Activated T-cell treated with anti-CD3 and anti-CD28 coated beads, Interleukin-2, amount 50 U/mL, for 72 hours (primary cell): ENCODE measurements around the gene KIT. TPM values are rescaled to one million over a fixed set of nuclear protein-coding genes. Genes with fewer than 3 reads are reported as not detected.
A peak's percentile ranks its signal among the peaks of the same experiment; 100 is the strongest.
"Not testable (repeated sequence)": the region's sequence is repeated elsewhere in the genome, so short reads cannot be mapped to it uniquely, and the experiment has no call there.

Experiments
- ATAC-seq, 2 donors: fragments of 150-1000 bp; cut with Tn5 transposase; replicated peaks in 1 of 2; 2 replicates each; pipeline ENCODE4 v1.10.0; 2021; ENCODE audit warnings: moderate library complexity in 2 of 2, mild to moderate bottlenecking in 1 of 2
- DNase-seq, 2 donors: peaks; one replicate each; pipeline ENCODE4 v3.0.0; 2021 to 2022; ENCODE audit warnings: mixed read lengths in 1 of 2
- H3K27ac Mint-ChIP-seq: one replicate; pipeline ENCODE4 v1.8.0; 2022; ENCODE audit warnings: mild to moderate bottlenecking, moderate library complexity, mixed read lengths
- H3K27me3 Mint-ChIP-seq: one replicate; pipeline ENCODE4 v1.8.0; 2022; ENCODE audit warnings: low read depth, mixed read lengths
- H3K36me3 Mint-ChIP-seq, 2 donors: one replicate each; pipeline ENCODE4 v1.8.0; 2022; ENCODE audit warnings: mixed read lengths in 2 of 2, mild to moderate bottlenecking in 1 of 2; ENCODE audit not compliant: insufficient read depth in 2 of 2
- H3K4me1 Mint-ChIP-seq: one replicate; pipeline ENCODE4 v1.8.0; 2022; ENCODE audit warnings: low read depth, mixed read lengths
- H3K4me3 Mint-ChIP-seq, 2 donors: one replicate each; pipeline ENCODE4 v1.8.0; 2022; ENCODE audit warnings: mild to moderate bottlenecking in 2 of 2, mixed read lengths in 2 of 2, moderate library complexity in 2 of 2
- H3K9me3 Mint-ChIP-seq, 2 donors: one replicate each; pipeline ENCODE4 v1.8.0; 2022; ENCODE audit warnings: mixed read lengths in 2 of 2
- total RNA-seq, 2 donors: library from RNA; stranded (reverse); gene quantifications; one replicate each; pipeline ENCODE4 v1.2.3, GENCODE V29; 2022

The KIT gene
- under 1 TPM; 0.07 to 0.22 TPM for total RNA-seq

DNA sequence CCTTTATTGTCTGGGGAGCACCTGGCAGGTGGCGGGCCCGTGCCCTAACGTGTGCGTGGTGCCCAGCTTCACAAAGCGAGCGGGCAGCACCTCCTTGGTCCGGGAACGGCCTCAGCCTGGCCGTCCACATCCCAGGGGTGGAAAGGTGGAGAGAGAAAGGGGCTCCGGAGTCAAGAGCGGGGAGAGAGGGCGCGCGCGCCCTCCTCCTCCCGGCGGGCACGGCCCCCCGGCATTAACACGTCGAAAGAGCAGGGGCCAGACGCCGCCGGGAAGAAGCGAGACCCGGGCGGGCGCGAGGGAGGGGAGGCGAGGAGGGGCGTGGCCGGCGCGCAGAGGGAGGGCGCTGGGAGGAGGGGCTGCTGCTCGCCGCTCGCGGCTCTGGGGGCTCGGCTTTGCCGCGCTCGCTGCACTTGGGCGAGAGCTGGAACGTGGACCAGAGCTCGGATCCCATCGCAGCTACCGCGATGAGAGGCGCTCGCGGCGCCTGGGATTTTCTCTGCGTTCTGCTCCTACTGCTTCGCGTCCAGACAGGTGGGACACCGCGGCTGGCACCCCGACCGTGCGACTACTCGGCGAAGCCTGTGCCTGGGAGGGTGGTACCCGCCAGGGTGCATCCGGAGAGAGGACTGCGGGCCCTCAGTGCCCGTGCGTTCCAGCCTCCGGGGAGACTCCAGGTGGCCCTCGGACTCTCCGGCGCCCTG lies at the start of gene KIT:
TSS of gene KIT (plus strand) at position 407 of the 701 bp plus-strand sequence. CDS start at position 465, 58 bp downstream.
- Mint-ChIP-seq H3K4me1 (peaks cover 13% of the 10 kb centered on the region), H3K36me3 (peaks cover 0 to 2% of the 10 kb centered on the region in 2 donors), H3K9me3 (no peaks in the 10 kb centered on the region), H3K4me3 (peak within 1 kb of the TSS; percentile 81 to 88), H3K27me3 (peaks cover 37% of the 10 kb centered on the region), H3K27ac (no peak within 1 kb of the TSS)
- DNase-seq (peak; percentile 23 to 43), ATAC-seq (peak; percentile 52 to 58)

DNA sequence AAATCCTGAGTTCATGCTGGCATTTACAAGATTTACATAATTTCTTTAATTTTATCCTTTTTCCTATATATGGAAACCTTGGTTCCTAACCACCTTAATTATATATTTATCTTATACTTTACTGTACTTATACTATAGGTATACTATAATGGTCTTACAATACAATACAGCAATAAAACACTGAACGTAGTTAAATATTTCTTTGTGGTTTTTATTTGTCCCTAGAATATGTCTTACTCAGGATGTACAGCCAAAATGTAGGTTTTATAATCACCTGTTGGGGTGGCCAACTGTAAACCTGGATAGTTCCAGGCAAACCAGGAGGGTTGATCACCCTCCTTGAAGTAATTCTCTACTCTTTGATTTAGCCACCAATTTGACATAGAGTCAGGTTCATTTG lies 48.4 kb upstream of the KIT start:
- Mint-ChIP-seq H3K36me3 (no peaks in the 10 kb centered on the region), H3K4me3 (no peak overlapping the region), H3K4me1 (no peaks in the 10 kb centered on the region)

DNA sequence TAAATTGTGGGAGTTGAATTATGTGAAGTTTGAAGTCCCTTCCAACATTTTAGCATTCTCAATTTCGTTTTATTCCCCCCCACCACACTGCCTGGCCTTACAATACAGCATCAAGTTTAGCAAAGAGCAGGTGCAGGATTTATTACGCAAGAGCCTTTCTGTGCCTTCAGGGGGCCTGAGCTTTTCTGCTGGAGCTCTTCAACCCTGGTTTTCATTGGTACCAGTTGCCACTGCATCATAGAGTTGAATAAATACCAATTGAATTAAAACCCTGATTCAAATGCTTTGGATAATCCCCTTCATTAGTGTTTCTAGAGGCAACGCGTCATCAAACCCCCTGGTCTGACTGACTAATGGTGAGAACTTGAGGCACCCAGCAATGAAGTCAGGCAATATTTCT lies 43.6 kb upstream of the KIT start:
- H3K27ac Mint-ChIP-seq, result no peak overlapping the region
- peaks cover 7% of the 10 kb centered on the region for H3K27me3 Mint-ChIP-seq
- ATAC-seq (no peak), DNase-seq (no peak)
- no peaks in the 10 kb centered on the region for H3K36me3 Mint-ChIP-seq
- H3K4me1 Mint-ChIP-seq, result no peaks in the 10 kb centered on the region
- H3K4me3 Mint-ChIP-seq, result no peak overlapping the region
- H3K9me3 Mint-ChIP-seq, result peaks cover 0 to 1% of the 10 kb centered on the region in 2 donors

More for the DNA sequence above, 48.4 kb upstream of the KIT start:
- H3K27ac Mint-ChIP-seq, result no peak overlapping the region
- no peaks in the 10 kb centered on the region for H3K27me3 Mint-ChIP-seq
- peaks cover 2 to 3% of the 10 kb centered on the region in 2 donors for H3K9me3 Mint-ChIP-seq
- ATAC-seq (no peak), DNase-seq (no peak)

DNA sequence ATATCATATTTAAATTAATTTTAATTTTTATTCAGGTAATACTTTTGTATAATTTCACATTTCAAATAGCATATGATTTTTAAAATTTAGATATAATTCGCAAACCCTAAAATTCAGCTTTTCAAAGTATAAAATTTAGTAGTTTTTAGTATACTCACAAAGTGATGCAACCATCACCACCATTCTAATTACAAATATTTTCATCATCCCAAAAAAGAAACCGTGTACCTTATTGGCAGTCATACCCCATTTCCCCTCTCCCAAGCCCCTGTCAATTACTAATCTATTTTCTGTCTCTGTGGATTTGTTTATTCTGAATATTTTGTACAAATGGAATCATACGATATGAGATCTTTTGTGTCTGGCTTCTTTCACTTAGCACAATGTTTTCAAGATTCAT lies 37.0 kb upstream of the KIT start:
- H3K27ac Mint-ChIP-seq, result no peak overlapping the region
- no peaks in the 10 kb centered on the region for H3K4me1 Mint-ChIP-seq
- H3K9me3 Mint-ChIP-seq, result peaks cover 2 to 3% of the 10 kb centered on the region in 2 donors
- H3K27me3 Mint-ChIP-seq, result peaks cover 15% of the 10 kb centered on the region
- ATAC-seq (no peak), DNase-seq (no peak)
- no peak overlapping the region for H3K4me3 Mint-ChIP-seq
- H3K36me3 Mint-ChIP-seq, result no peaks in the 10 kb centered on the region

DNA sequence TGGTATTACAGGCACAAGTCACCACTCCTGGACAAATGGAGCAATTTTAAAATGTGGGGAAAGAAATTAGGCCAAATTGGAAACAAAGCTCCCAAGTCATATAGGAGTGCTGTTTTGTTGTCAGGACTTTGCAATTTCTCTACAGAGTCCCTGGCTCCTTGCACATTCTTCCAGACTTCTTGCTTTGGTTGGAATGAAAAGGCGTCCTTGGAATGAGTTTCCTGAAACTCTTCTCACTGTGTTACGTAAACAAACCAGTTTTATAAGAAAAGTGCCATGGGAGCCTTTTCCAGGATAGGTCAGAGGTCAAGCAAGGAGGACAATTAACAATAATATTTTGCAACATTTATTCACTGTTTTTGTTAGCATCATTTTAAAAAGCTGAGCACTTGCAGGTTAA lies 32.4 kb upstream of the KIT start:
- ATAC-seq, result no peak
- no peak for DNase-seq
- H3K4me1 Mint-ChIP-seq, result no peaks in the 10 kb centered on the region
- peaks cover 32% of the 10 kb centered on the region for H3K27me3 Mint-ChIP-seq
- no peaks in the 10 kb centered on the region for H3K36me3 Mint-ChIP-seq
- no peak overlapping the region for H3K27ac Mint-ChIP-seq
- peaks cover 2 to 3% of the 10 kb centered on the region in 2 donors for H3K9me3 Mint-ChIP-seq
- H3K4me3 Mint-ChIP-seq, result no peak overlapping the region

DNA sequence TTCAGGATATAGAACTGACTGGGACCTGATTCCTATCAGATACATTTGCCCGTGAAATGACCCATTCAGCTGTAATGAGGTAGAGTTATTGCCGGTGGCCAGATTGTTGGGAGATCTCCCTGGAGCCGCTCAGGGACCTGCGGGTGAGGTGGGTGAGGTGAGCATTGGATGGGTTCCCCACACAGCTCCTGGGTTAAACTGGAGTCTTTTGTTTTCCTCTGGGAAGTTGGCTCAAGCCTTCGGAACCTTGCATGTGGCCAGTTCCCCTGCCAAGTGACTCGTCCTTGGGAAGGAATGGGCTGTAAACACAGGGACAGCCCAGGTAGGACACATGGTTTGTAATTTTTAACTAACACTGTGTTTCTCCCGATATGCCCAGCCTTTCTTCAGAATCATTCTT lies 31.6 kb upstream of the KIT start:
- ATAC-seq (no peak), DNase-seq (no peak)
- H3K27me3 Mint-ChIP-seq, result peaks cover 39% of the 10 kb centered on the region
- no peaks in the 10 kb centered on the region for H3K4me1 Mint-ChIP-seq
- H3K9me3 Mint-ChIP-seq, result peaks cover 2 to 3% of the 10 kb centered on the region in 2 donors
- no peak overlapping the region for H3K27ac Mint-ChIP-seq
- no peaks in the 10 kb centered on the region for H3K36me3 Mint-ChIP-seq
- H3K4me3 Mint-ChIP-seq, result no peak overlapping the region

DNA sequence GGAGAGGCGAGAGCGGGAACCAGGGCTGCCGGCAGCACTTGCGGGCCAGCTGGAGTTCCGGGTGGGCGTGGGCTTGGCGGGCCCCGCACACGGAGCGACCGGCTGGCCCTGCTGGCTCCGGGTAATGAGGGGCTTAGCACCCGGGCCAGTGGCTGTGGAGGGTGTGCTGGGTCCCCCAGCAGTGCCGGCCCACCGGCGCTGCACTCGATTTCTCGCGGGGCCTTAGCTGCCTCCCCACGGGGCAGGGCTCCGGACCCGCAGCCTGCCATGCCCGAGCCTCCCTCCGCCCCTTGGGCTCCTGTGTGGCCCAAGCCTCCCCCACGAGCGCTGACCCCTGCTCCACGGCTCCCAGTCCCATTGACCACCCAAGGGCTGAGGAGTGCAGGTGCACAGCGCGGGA lies 25.2 kb upstream of the KIT start:
- Mint-ChIP-seq H3K27ac (no peak overlapping the region), H3K9me3 (no peaks in the 10 kb centered on the region), H3K4me3 (no peak overlapping the region), H3K4me1 (peaks cover 6% of the 10 kb centered on the region), H3K27me3 (peaks cover 32% of the 10 kb centered on the region), H3K36me3 (no peaks in the 10 kb centered on the region)
- ATAC-seq (no peak), DNase-seq (no peak)

DNA sequence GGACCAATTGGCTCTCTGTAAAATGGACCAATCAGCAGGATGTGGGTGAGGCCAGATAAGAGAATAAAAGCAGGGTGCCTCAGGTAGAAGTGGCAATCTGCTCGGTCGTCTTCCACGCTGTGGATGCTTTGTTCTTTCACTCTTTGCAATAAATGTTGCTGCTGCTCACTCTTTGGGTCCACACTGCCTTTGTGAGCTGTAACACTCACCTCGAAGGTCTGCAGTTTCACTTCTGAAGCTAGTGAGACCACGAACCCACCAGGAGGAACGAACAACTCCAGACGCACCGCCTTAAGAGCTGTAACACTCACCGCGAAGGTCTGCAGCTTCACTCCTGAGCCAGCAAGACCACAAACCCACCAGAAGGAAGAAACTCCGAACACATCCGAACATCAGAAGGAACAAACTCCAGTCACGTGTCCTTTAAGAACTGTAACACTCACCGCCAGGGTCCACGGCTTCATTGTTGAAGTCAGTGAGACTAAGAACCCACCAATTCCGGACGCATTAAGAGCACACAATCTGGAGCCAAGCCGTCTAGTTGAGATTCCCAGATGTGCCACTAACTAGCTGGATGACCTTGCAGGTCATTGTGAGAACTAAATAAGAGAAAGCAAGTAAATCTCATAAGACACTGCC lies 24.5 kb upstream of the KIT start:
- not testable (repeated sequence) for H3K27ac Mint-ChIP-seq, H3K4me1 Mint-ChIP-seq, H3K36me3 Mint-ChIP-seq, DNase-seq, H3K9me3 Mint-ChIP-seq, ATAC-seq
- peaks cover 32% of the 10 kb centered on the region for H3K27me3 Mint-ChIP-seq
- peak overlapping the region; percentile 69 to 72 for H3K4me3 Mint-ChIP-seq

DNA sequence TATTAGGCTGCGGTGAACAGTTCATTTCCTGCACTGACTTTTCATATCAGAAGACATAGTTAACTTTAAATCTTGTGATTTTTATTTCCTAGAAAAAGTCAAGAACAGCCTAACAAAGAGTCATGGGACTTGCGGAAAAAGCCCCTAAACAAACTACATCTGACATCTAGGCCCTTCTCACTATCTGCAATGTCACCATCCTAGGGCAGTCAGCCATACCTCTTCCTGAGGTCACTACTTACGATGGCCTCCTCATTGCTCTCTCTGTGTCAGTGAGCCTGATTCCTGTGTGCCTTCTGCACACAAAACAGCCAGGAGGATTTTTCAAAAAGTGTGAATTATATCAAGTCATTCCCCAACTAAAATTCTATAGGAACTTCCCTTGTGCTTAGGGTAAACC lies 22.4 kb upstream of the KIT start:
- peaks cover 19% of the 10 kb centered on the region for H3K27me3 Mint-ChIP-seq
- H3K9me3 Mint-ChIP-seq, result no peaks in the 10 kb centered on the region
- H3K27ac Mint-ChIP-seq, result no peak overlapping the region
- no peak for DNase-seq
- no peaks in the 10 kb centered on the region for H3K36me3 Mint-ChIP-seq
- peaks cover 6% of the 10 kb centered on the region for H3K4me1 Mint-ChIP-seq
- no peak for ATAC-seq
- H3K4me3 Mint-ChIP-seq, result no peak overlapping the region

DNA sequence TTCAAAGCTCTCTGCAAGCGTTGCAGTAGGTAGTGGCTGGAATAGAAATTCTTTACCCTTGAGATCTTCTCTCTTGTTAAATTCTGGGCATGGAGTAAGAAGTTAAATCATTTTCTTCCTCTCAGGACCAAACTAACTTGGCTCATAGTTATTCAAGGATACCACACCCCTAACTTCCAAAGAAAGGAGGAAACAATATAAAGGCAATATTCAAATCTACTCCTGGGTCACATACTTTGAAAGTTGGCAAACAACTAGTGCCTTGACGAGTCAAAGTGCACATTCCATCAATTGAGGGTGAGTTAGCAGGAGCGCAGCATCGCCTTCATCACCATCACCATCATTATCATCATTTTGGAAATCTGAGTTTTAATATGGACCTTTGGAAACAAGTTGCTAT lies 20.4 kb upstream of the KIT start:
- H3K9me3 Mint-ChIP-seq, result no peaks in the 10 kb centered on the region
- peaks cover 6% of the 10 kb centered on the region for H3K4me1 Mint-ChIP-seq
- no peak overlapping the region for H3K27ac Mint-ChIP-seq
- no peaks in the 10 kb centered on the region for H3K36me3 Mint-ChIP-seq
- H3K4me3 Mint-ChIP-seq, result no peak overlapping the region
- peaks cover 7% of the 10 kb centered on the region for H3K27me3 Mint-ChIP-seq
- ATAC-seq, result no peak
- DNase-seq, result no peak

DNA sequence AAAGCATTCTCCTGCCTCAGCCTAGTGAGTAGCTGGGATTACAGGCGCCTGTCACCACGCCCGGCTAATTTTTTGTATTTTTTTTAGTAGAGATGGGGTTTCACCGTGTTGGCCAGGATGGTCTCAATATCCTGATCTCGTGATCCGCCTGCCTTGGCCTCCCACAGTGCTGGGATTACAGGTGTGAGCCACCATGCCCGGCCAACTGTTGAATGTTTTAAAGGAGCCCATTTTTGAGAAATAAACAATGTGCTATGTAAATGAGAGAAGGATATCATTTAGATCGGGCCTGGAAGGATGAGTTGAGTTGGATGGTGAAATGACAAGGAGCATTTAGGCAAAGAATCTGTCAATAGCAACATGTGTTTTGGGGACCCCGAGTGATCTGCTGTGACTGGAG lies 16.7 kb upstream of the KIT start:
- not testable (repeated sequence) for DNase-seq, H3K27me3 Mint-ChIP-seq, H3K4me3 Mint-ChIP-seq, H3K36me3 Mint-ChIP-seq, H3K9me3 Mint-ChIP-seq, H3K27ac Mint-ChIP-seq, ATAC-seq, H3K4me1 Mint-ChIP-seq

DNA sequence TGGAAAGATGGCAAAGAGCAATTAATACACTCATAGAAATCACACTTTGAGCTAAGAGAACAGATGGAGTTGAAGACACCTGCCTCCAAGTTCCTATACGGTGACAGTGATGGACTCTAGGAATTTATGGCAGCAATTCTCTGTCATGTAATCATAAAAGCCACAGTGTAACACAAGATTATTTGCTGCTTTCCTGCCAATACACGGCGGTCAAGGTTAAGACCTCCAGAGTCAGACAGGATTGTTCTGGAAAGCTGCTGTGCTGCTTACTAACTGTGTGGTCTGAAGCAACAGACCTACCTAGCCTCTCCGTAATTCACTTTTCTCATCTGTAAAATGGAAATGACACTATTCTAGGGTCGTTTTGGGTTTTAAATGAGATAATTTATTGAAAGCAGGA lies 14.6 kb upstream of the KIT start:
- ATAC-seq (no peak), DNase-seq (no peak)
- Mint-ChIP-seq H3K27me3 (no peaks in the 10 kb centered on the region), H3K4me1 (no peaks in the 10 kb centered on the region), H3K27ac (no peak overlapping the region), H3K36me3 (no peaks in the 10 kb centered on the region), H3K4me3 (no peak overlapping the region), H3K9me3 (no peaks in the 10 kb centered on the region)

DNA sequence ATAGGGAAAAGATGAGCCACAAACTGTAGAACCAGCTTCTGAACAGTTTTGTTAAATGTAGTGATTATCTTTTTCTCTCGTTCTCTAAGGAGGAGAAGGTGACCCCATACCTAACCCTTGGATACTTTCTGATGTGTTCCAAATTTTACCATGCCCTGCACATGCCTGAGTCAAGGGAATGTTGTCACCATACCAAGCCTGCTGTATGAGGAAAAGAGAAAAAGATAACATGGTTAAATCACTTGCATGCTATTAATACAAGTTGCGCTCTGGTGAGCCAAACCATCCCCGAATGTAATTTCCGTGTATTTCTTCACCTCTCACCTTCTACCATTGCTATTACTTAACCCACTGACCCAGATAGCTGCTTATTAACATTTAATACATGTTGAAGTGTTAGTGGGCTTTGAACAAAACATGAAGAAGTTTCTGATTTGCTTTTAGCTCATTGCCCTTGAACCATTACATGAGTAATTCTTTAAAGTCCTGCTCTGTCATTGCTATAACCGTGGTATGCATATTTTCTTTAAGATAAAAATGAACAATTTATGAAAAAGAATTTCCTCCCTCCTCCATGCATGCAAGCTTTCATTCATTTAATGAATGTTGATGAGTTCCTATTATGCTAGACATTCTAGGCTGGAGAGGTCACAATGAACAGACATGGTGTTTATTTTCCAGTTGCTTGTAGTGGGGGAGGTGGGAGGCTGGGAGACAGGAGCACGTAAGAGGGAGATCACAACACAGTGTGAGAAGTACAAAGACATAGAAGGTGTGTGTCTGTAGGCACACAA lies 13.6 kb upstream of the KIT start:
- H3K27me3 Mint-ChIP-seq, result no peaks in the 10 kb centered on the region
- H3K27ac Mint-ChIP-seq, result no peak overlapping the region
- no peaks in the 10 kb centered on the region for H3K4me1 Mint-ChIP-seq
- no peak for ATAC-seq
- no peaks in the 10 kb centered on the region for H3K9me3 Mint-ChIP-seq
- H3K36me3 Mint-ChIP-seq, result no peaks in the 10 kb centered on the region
- no peak overlapping the region for H3K4me3 Mint-ChIP-seq
- DNase-seq, result no peak
